ENCODE results near the gene TEDC2. TPM values are rescaled to one million over a fixed set of nuclear protein-coding genes. Genes with fewer than 3 reads are reported as not detected.

The TEDC2 gene
- total and polyA plus RNA-seq, 10 of the 15 experiments (the other 5 are each of a cell fraction or from before 2014, with no cell fraction given): 0.23 to 47.9 (median 19.1) TPM

- Histone ChIP-seq H3K4me2 (ENCODE audit: control insufficient read depth, insufficient read depth) (no peak overlapping the region), H2AFZ (ENCODE audit: control insufficient read depth, low read depth, low read length) (no peak overlapping the region), H3K79me2 (ENCODE audit: control insufficient read depth, insufficient read depth, low read length) (no peaks in the 10 kb centered on the region), H3K9me3 (replicated peaks; ENCODE audit: control insufficient read depth, insufficient read depth, low read length) (no peaks in the 10 kb centered on the region), H3K27ac (ENCODE audit: control insufficient read depth, insufficient read depth) (no peak overlapping the region), H3K36me3 (ENCODE audit: control insufficient read depth in 2 of 2, insufficient read depth in 2 of 2, low read length in 1 of 2) (no peaks in the 10 kb centered on the region), H4K20me1 (ENCODE audit: control insufficient read depth, insufficient read depth) (no peaks in the 10 kb centered on the region), H3K4me3 (no peak overlapping the region), H3K4me1 (ENCODE audit: control insufficient read depth, insufficient read depth, low read length) (peaks cover 3% of the 10 kb centered on the region), H3K9ac (ENCODE audit: control insufficient read depth, insufficient read depth, low read length) (no peak overlapping the region), H3K27me3 (replicated peaks in 1 of 2; ENCODE audit: control insufficient read depth in 2 of 2, insufficient read depth in 2 of 2, low read length in 1 of 2) (no peaks in the 10 kb centered on the region)
- ATAC-seq (no peak), DNase-seq (ENCODE audit: low read depth, low spot score) (no peak), FAIRE-seq (no peak)
- RAD21 ChIA-PET (ENCODE audit: unreplicated experiment): no interaction called here
- SMC1A ChIA-PET (ENCODE audit: uncharacterized antibody, unreplicated experiment): no interaction called here
- TF ChIP-seq IKZF1 (conservative IDR thresholded peaks at IDR 0.05): no peak
- no peak for TF ChIP-seq TARDBP (IDR thresholded peaks at IDR 0.05; ENCODE audit: borderline replicate concordance)
- no peak for TF ChIP-seq ZZZ3 (IDR thresholded peaks at IDR 0.05; ENCODE audit: control insufficient read depth, insufficient read length, low read depth)
- no peak for TF ChIP-seq RAD21 (IDR thresholded peaks at IDR 0.05; ENCODE audit: insufficient read depth, low read depth, low read length)
- no peak for TF ChIP-seq SMAD5 (IDR thresholded peaks at IDR 0.05; ENCODE audit: low read depth)
- TF ChIP-seq ATF7 (IDR thresholded peaks at IDR 0.05; ENCODE audit: low read depth): no peak
- no peak for TF ChIP-seq SP1 (IDR thresholded peaks at IDR 0.05; ENCODE audit: low read depth, low read length)
- TF ChIP-seq ZSCAN29 (IDR thresholded peaks at IDR 0.05): no peak
- no peak for TF ChIP-seq ZNF592 (IDR thresholded peaks at IDR 0.05)
- no peak for TF ChIP-seq STAT1 (conservative IDR thresholded peaks at IDR 0.05)
- TF ChIP-seq RUNX3 (IDR thresholded peaks at IDR 0.05; ENCODE audit: low read length): no peak
- TF ChIP-seq EED (IDR thresholded peaks at IDR 0.05; ENCODE audit: low read depth): no peak
- TF ChIP-seq ZBTB33 (IDR thresholded peaks at IDR 0.05): no peak
- no peak for TF ChIP-seq EZH2 (IDR thresholded peaks at IDR 0.05; ENCODE audit: borderline replicate concordance, control insufficient read depth, low read depth, low read length)
- no peak for TF ChIP-seq POU2F2 (IDR thresholded peaks at IDR 0.05; ENCODE audit: borderline replicate concordance, low read depth, low read length)
- CTCF ChIA-PET: no interaction called here
- intact Hi-C loops (cut with micrococcal nuclease; ENCODE audit: unreplicated experiment) (no loop called here), in situ Hi-C loops (cut with MboI) (no loop called here)
- POLR2A ChIA-PET: no interaction called here
- BruUV-seq (replicated peaks): no TSS peak
- WGBS (ENCODE audit: insufficient coverage, insufficient replicate concordance, low lambda C conversion rate, missing lambda C conversion rate): 88% methylated on average over 7 of the region's 7 CpGs
Observed at GRCh38 chr16:2481676-2482075, 21.8 kb downstream of the TEDC2 start.

Measured in GM12878 (cell line).